ENCODE results near the gene SRP68. TPM values are rescaled to one million over a fixed set of nuclear protein-coding genes. Genes with fewer than 3 reads are reported as not detected.
"Not testable (repeated sequence)": the region's sequence is repeated elsewhere in the genome, so short reads cannot be mapped to it uniquely, and the experiment has no call there.

Gene SRP68
- total RNA-seq, 1 experiment from 2014 or later = 58.7 TPM

DNA sequence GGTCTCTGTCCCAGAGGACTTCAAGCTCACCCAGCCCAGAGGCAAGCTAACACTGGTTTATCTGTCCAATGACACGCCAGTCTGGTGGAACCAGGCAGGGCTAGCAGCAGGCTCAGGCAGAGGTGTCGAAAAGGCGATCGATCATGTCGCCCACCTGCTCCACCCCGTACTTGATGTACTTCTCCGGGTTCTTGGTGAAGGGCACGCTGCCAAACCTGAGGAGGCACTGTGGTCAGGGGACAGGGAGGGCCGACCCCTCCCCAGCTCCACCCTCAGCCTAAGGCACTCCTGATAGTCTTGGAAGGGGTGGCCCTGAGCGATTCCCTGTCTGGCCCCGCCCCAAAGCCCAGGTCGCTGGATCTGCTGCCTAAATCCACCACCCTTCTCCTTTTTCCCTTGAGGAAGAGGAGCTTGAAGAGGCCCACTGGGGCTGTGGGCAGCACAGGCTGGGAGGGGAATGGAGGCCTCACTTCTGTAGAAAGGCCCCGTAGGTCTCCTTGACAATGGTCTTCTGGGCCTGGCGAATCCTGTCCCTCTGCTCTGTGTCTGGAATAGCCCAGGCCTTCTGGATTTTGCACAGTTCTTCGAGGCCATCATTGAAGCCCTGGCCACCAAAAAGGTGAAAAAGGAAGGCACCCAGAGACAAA is 11.3 kb upstream of the SRP68 start:
- Histone ChIP-seq H3K27me3 (peaks cover 3% of the 10 kb centered on the region), H3K9me3 (replicated peaks) (no peaks in the 10 kb centered on the region), H3K36me3 (peaks cover 27% of the 10 kb centered on the region), H3K27ac (no peak overlapping the region), H3K4me1 (peaks cover 13% of the 10 kb centered on the region; the same call in 1 of the 2 replicates), H3K4me3 (no peak overlapping the region)
- DNase-seq = peak in 1 of 2 experiments; percentile 11

- DNase-seq = peak; percentile 54 to 61
- no peak overlapping the region for H3K27ac ChIP-seq
- no peaks in the 10 kb centered on the region for H3K9me3 ChIP-seq (replicated peaks)
- peaks cover 13% of the 10 kb centered on the region; the same call in 1 of the 2 replicates for H3K4me1 ChIP-seq
- peaks cover 22% of the 10 kb centered on the region for H3K36me3 ChIP-seq
- H3K4me3 ChIP-seq = no peak overlapping the region
- H3K27me3 ChIP-seq = peaks cover 4% of the 10 kb centered on the region
Observed at GRCh38 chr17:76082326-76083251, 10.3 kb upstream of the SRP68 start.

GRCh38 chr17:76081295-76082210 is 9.2 kb upstream of the SRP68 start:
- H3K27ac ChIP-seq = no peak overlapping the region
- peaks cover 16% of the 10 kb centered on the region for H3K36me3 ChIP-seq
- peaks cover 4% of the 10 kb centered on the region for H3K27me3 ChIP-seq
- no peak overlapping the region for H3K4me3 ChIP-seq
- no peaks in the 10 kb centered on the region for H3K9me3 ChIP-seq (replicated peaks)
- peaks cover 13% of the 10 kb centered on the region; the same call in 1 of the 2 replicates for H3K4me1 ChIP-seq
- no peak for DNase-seq

GRCh38 chr17:76080768-76081287 is 8.5 kb upstream of the SRP68 start:
- Histone ChIP-seq H3K36me3 (peaks cover 13% of the 10 kb centered on the region), H3K4me3 (no peak overlapping the region), H3K27me3 (peaks cover 4% of the 10 kb centered on the region), H3K4me1 (peaks cover 13% of the 10 kb centered on the region; the same call in 1 of the 2 replicates), H3K27ac (no peak overlapping the region), H3K9me3 (replicated peaks) (no peaks in the 10 kb centered on the region)
- peak in 1 of 2 experiments; percentile 26 for DNase-seq

DNA sequence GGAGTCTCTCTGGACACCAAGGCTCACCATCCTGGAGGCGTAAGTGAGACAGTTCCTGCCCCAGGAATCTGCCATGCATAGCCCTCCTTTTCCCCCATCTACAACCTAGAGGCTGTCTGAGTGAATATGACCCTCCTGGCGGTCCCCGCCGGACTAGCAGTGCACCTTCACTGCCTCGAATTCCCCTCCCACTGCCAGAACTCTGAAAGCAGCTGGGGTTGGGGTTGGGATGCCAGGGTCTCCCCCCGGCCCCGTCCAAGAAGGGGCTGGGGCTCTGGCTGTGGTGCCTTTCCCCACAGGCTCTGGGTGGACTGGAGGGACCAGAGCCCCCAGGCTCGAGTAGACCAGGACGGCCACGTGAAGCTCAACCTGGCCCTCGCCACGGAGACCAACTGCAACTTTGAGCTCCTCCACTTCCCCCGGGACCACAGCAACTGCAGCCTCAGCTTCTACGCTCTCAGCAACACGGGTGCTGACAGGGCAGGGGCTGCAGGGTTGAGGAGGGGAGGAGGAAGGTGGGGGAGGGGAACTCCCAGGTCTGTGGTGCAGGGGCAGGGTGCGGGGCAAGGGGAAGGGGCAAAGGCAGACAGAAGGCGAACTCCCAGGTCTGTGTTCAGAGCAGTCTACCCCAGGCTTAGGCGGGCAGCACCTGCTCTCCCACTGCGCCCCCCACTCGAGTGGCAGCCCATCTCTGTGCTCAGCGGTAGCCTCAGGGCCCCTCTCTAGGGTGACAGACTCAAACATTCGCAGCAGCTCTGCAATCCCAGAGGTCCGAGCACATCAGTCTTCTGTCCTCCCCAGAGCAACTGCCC is 7.8 kb upstream of the SRP68 start:
- Histone ChIP-seq H3K4me3 (no peak overlapping the region), H3K9me3 (replicated peaks) (no peaks in the 10 kb centered on the region), H3K27ac (no peak overlapping the region), H3K27me3 (peaks cover 4% of the 10 kb centered on the region), H3K36me3 (peaks cover 8% of the 10 kb centered on the region), H3K4me1 (peaks cover 13% of the 10 kb centered on the region; the same call in 1 of the 2 replicates)
- peak; percentile 40 to 57 for DNase-seq

- H3K9me3 ChIP-seq (replicated peaks) = no peaks in the 10 kb centered on the region
- peaks cover 13% of the 10 kb centered on the region; the same call in 1 of the 2 replicates for H3K4me1 ChIP-seq
- H3K27ac ChIP-seq = no peak overlapping the region
- H3K27me3 ChIP-seq = peaks cover 4% of the 10 kb centered on the region
- peak in 1 of 2 experiments; percentile 45 for DNase-seq
- H3K4me3 ChIP-seq = no peak overlapping the region
- peaks cover 2% of the 10 kb centered on the region for H3K36me3 ChIP-seq
Observed at GRCh38 chr17:76079535-76079955, 7.2 kb upstream of the SRP68 start.

DNA sequence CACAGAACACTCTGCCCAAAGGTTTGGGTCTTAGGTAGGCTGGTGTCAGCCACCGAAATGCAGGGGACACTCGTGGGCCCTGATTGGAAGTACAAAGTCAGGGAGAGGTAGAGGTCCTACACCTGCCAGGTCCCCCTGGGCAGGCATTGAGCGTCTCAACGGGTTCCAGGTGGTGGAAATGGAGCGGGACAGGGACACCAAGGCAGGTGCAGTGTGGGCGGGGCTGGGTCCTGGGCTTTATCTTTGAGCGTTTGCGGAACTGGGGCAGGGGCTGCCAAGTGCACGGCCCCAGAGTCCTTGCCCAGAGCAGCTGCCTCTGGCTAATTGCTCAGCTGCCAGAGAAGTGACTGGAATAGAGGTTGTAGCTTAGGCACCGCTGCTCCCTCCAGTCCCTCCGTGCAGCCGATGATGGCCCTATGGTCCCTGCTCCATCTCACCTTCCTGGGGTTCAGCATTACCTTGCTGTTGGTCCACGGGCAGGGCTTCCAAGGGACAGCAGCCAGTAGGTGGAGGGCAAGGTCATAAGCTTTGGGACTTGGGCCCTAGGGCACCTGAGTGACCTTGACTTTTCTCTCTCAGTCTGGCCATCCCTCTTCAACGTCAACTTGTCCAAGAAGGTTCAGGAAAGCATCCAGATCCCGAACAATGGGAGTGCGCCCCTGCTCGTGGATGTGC is 6.7 kb upstream of the SRP68 start, which contains the start of gene ZACN:
TSS of gene ZACN (plus strand) at position 323 of the 675 bp plus-strand sequence. CDS start at position 406, 83 bp downstream.
- Histone ChIP-seq H3K27ac (no peak within 1 kb of the TSS), H3K4me1 (peaks cover 13% of the 10 kb centered on the region; the same call in 1 of the 2 replicates), H3K36me3 (no peaks in the 10 kb centered on the region; the same call in none of the 2 replicates), H3K9me3 (replicated peaks) (no peaks in the 10 kb centered on the region), H3K27me3 (peaks cover 4% of the 10 kb centered on the region), H3K4me3 (no peak within 1 kb of the TSS)
- peak in 1 of 2 experiments; percentile 31 for DNase-seq

GRCh38 chr17:76078370-76078769 is 6.1 kb upstream of the SRP68 start:
- DNase-seq = peak in 1 of 2 experiments; percentile 29
- H3K9me3 ChIP-seq (replicated peaks); H3K4me3 ChIP-seq; H3K36me3 ChIP-seq; H3K27ac ChIP-seq; H3K27me3 ChIP-seq: not testable (repeated sequence)
- peaks cover 13% of the 10 kb centered on the region; the same call in 1 of the 2 replicates for H3K4me1 ChIP-seq

DNA sequence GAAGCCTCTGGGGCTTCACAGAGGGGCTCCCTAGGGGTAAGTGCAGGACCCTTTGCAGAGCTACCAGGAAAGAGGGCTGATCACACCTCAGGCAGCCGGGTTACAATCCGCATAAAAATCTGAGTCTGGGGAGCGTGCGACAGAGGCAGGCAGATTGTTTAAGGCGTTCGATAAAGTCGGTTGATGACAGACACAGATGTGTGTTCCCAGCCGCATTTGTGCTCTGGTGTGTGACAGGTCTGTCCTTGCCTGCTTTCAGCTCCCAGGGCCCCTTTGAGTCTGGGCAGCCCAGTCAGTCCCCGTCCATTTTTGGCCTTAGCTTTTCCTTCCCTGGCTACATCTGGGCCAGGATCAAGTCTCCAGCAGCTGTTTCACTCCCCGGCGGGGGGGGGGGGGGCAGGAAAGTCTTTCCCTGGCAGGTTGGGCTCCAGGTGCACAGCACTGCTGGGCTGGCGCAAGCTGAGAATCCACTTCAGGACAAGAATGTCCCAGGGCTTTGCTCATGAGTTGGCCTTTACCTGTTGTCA is 5.3 kb upstream of the SRP68 start:
- Histone ChIP-seq H3K36me3 (no peaks in the 10 kb centered on the region; the same call in 1 of the 2 replicates), H3K27ac (no peak overlapping the region), H3K4me3 (no peak overlapping the region), H3K9me3 (replicated peaks) (no peaks in the 10 kb centered on the region), H3K4me1 (peaks cover 9% of the 10 kb centered on the region; the same call in 1 of the 2 replicates), H3K27me3 (peaks cover 4% of the 10 kb centered on the region)
- peak; percentile 51 to 74 for DNase-seq

DNA sequence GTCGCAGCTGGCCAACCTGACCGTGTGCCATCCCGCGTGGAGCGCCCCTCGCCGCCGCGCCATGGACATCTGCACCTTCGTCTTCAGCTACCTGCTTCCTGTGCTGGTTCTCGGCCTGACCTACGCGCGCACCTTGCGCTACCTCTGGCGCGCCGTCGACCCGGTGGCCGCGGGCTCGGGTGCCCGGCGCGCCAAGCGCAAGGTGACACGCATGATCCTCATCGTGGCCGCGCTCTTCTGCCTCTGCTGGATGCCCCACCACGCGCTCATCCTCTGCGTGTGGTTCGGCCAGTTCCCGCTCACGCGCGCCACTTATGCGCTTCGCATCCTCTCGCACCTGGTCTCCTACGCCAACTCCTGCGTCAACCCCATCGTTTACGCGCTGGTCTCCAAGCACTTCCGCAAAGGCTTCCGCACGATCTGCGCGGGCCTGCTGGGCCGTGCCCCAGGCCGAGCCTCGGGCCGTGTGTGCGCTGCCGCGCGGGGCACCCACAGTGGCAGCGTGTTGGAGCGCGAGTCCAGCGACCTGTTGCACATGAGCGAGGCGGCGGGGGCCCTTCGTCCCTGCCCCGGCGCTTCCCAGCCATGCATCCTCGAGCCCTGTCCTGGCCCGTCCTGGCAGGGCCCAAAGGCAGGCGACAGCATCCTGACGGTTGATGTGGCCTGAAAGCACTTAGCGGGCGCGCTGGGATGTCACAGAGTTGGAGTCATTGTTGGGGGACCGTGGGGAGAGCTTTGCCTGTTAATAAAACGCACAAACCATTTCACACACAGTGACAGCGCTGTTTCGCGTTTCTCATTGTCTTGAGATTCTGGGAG is 4.7 kb upstream of the SRP68 start:
- Histone ChIP-seq H3K27ac (no peak overlapping the region), H3K4me1 (peaks cover 9% of the 10 kb centered on the region; the same call in 1 of the 2 replicates)
- no peak for DNase-seq

GRCh38 chr17:76076146-76076764 is 3.9 kb upstream of the SRP68 start:
- Histone ChIP-seq H3K4me1 (peaks cover 11% of the 10 kb centered on the region), H3K27me3 (peaks cover 4% of the 10 kb centered on the region), H3K27ac (no peak overlapping the region), H3K4me3 (no peak overlapping the region), H3K9me3 (replicated peaks) (no peaks in the 10 kb centered on the region), H3K36me3 (no peaks in the 10 kb centered on the region)
- DNase-seq = no peak

More for the DNA sequence above, 4.7 kb upstream of the SRP68 start:
- no peaks in the 10 kb centered on the region for H3K36me3 ChIP-seq
- no peak overlapping the region for H3K4me3 ChIP-seq
- H3K9me3 ChIP-seq (replicated peaks) = no peaks in the 10 kb centered on the region
- peaks cover 4% of the 10 kb centered on the region for H3K27me3 ChIP-seq
